Progenitor cell of endocrine pancreas (in vitro differentiated cells): Measurements from ENCODE around the gene TM7SF3. TPM values are rescaled to one million over a fixed set of nuclear protein-coding genes. Genes with fewer than 3 reads are reported as not detected.

Source experiments
- DNase-seq: peaks from one replicate; pipeline ENCODE4 v3.0.0; 2021; ENCODE audit warnings: low spot score; ENCODE audit not compliant: unreplicated experiment
- H3K27ac Mint-ChIP-seq: 2 replicates; pipeline ENCODE4 v1.8.0; 2021; ENCODE audit warnings: mild to moderate bottlenecking, moderate library complexity, mixed read lengths
- H3K27me3 Mint-ChIP-seq: 2 replicates; pipeline ENCODE4 v1.8.0; 2021; ENCODE audit warnings: mixed read lengths
- H3K36me3 Mint-ChIP-seq: 2 replicates; pipeline ENCODE4 v1.8.0; 2022; ENCODE audit warnings: mixed read lengths; ENCODE audit not compliant: insufficient read depth
- H3K4me1 Mint-ChIP-seq: 2 replicates; pipeline ENCODE4 v1.8.0; 2021; ENCODE audit warnings: low read depth, mixed read lengths
- H3K4me3 Mint-ChIP-seq: 2 replicates; pipeline ENCODE4 v1.8.0; 2021; ENCODE audit warnings: low read depth, mild to moderate bottlenecking, moderate library complexity, mixed read lengths
- H3K9me3 Mint-ChIP-seq: 2 replicates; pipeline ENCODE4 v1.8.0; 2021; ENCODE audit warnings: low read depth, mixed read lengths
- CTCF ChIP-seq: fragments of 200-600 bp; sonication (generic); IDR thresholded peaks from one replicate; pipeline ENCODE4 v1.5.0; 2021; ENCODE audit warnings: antibody characterized with exemption, mild to moderate bottlenecking; ENCODE audit not compliant: unreplicated experiment
- total RNA-seq: library from RNA; stranded (reverse); gene quantifications from 2 replicates; pipeline ENCODE4 v1.2.1, GENCODE V29; 2021

TM7SF3 gene
- total RNA-seq, 1 donor from 2014 or later, result 81.0 TPM

- H3K36me3 Mint-ChIP-seq, result peaks cover 4% of the 10 kb centered on the region
- no peaks in the 10 kb centered on the region for H3K27me3 Mint-ChIP-seq
- H3K4me3 Mint-ChIP-seq, result no peak overlapping the region
- no peak for TF ChIP-seq CTCF
- no peak overlapping the region for H3K27ac Mint-ChIP-seq
- H3K4me1 Mint-ChIP-seq, result peaks cover 28% of the 10 kb centered on the region
- no peak for DNase-seq
- no peaks in the 10 kb centered on the region for H3K9me3 Mint-ChIP-seq
These were observed 7.3 kb downstream of the TM7SF3 start for GRCh38 chr12:27006797-27007467.

GRCh38 chr12:27005495-27005894 lies 8.7 kb downstream of the TM7SF3 start:
- Mint-ChIP-seq H3K4me3 (no peak overlapping the region), H3K9me3 (no peaks in the 10 kb centered on the region), H3K27ac (no peak overlapping the region), H3K4me1 (peaks cover 17% of the 10 kb centered on the region), H3K36me3 (peaks cover 2% of the 10 kb centered on the region), H3K27me3 (no peaks in the 10 kb centered on the region)
- TF ChIP-seq CTCF, result no peak
- DNase-seq, result no peak

GRCh38 chr12:27003421-27004381 lies 10.5 kb downstream of the TM7SF3 start:
- no peak for DNase-seq
- Mint-ChIP-seq H3K9me3 (no peaks in the 10 kb centered on the region), H3K4me3 (no peak overlapping the region), H3K36me3 (peaks cover 2% of the 10 kb centered on the region), H3K4me1 (peaks cover 12% of the 10 kb centered on the region), H3K27ac (no peak overlapping the region), H3K27me3 (no peaks in the 10 kb centered on the region)
- no peak for TF ChIP-seq CTCF

GRCh38 chr12:27002141-27002540 lies 12.0 kb downstream of the TM7SF3 start:
- Mint-ChIP-seq H3K9me3 (no peaks in the 10 kb centered on the region), H3K27me3 (no peaks in the 10 kb centered on the region), H3K4me1 (peaks cover 8% of the 10 kb centered on the region), H3K36me3 (peaks cover 11% of the 10 kb centered on the region), H3K27ac (no peak overlapping the region), H3K4me3 (no peak overlapping the region)
- no peak for TF ChIP-seq CTCF
- DNase-seq, result no peak

GRCh38 chr12:27001663-27002062 lies 12.5 kb downstream of the TM7SF3 start:
- H3K27me3 Mint-ChIP-seq, result no peaks in the 10 kb centered on the region
- TF ChIP-seq CTCF, result no peak
- H3K27ac Mint-ChIP-seq, result no peak overlapping the region
- H3K4me3 Mint-ChIP-seq, result no peak overlapping the region
- H3K4me1 Mint-ChIP-seq, result peaks cover 4% of the 10 kb centered on the region
- H3K9me3 Mint-ChIP-seq, result no peaks in the 10 kb centered on the region
- no peak for DNase-seq
- peaks cover 11% of the 10 kb centered on the region for H3K36me3 Mint-ChIP-seq
